Dendritic cell treated with granulocyte-macrophage colony-stimulating factor and Interleukin-4, amounts not matched to agents 40 ng/mL and 50 ng/mL, for 4 days (primary cell): ENCODE results near the gene GBA2.

ENCODE experiments used
- H3K27ac Mint-ChIP-seq: one replicate; pipeline ENCODE4 v1.8.0; 2022; ENCODE audit warnings: mild to moderate bottlenecking, mixed read lengths
- H3K27me3 Mint-ChIP-seq: one replicate; pipeline ENCODE4 v1.8.0; 2022; ENCODE audit warnings: mild to moderate bottlenecking, mixed read lengths
- H3K36me3 Mint-ChIP-seq: one replicate; pipeline ENCODE4 v1.8.0; 2022; ENCODE audit warnings: low read depth, mixed read lengths
- H3K4me1 Mint-ChIP-seq: one replicate; pipeline ENCODE4 v1.8.0; 2022; ENCODE audit warnings: low read depth, mixed read lengths
- H3K4me3 Mint-ChIP-seq: one replicate; pipeline ENCODE4 v1.8.0; 2022; ENCODE audit warnings: mild to moderate bottlenecking, moderate library complexity, mixed read lengths
- H3K9me3 Mint-ChIP-seq: one replicate; pipeline ENCODE4 v1.8.0; 2022; ENCODE audit warnings: mixed read lengths
- intact Hi-C: fragments of 100-400 bp; cut with micrococcal nuclease; formaldehyde crosslinking; loops from one replicate; pipeline ENCODE4 v1.15.0; 2022

GBA2 gene

DNA sequence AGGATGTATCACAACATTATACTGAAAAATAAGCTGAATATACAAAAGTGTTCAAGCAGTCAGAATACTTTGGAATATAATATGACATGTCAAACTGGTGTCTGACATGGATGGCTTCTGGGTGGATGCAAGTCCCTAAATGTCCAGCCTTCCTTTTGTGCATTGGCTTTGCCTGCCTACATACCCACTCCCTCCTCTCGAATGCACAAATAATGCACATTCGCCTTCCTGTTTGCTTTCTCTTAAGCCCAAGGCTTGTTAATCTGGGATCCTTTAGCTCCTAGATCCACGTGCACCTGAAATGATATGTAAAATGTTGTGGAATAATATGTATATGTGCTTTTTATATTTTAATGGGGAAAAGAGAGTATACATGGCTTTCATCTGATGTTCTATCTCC lies 29.5 kb upstream of the GBA2 start:
- intact Hi-C loops = no loop called here
- Mint-ChIP-seq H3K27me3 (peaks cover 1% of the 10 kb centered on the region), H3K4me3 (no peak overlapping the region), H3K9me3 (no peaks in the 10 kb centered on the region), H3K36me3 (no peaks in the 10 kb centered on the region), H3K27ac (no peak overlapping the region), H3K4me1 (peaks cover 17% of the 10 kb centered on the region)

DNA sequence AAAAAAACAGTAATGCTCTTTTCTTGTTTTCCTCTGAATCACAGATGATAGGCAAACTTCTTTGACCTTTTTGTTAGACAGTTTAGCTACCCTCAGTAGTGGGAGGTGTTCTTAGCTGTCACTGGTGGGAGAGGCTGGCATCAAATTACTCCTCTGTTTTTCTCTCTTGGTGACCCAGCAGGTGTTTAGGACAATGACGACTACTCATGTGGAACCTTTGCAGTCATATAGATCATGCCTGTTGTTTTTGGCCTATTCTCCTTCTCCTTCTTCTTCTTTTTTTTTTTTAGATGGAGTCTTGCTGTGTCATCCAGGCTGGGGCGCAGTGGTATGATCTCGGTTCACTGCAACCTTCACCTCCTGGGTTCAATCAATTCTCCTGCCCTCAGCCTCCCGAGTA lies 27.0 kb upstream of the GBA2 start:
- intact Hi-C loops = no loop called here
- no peaks in the 10 kb centered on the region for H3K36me3 Mint-ChIP-seq
- peak overlapping the region; percentile 41 for H3K27ac Mint-ChIP-seq
- H3K9me3 Mint-ChIP-seq = no peaks in the 10 kb centered on the region
- peaks cover 17% of the 10 kb centered on the region for H3K4me1 Mint-ChIP-seq
- H3K27me3 Mint-ChIP-seq = peaks cover 1% of the 10 kb centered on the region
- H3K4me3 Mint-ChIP-seq = no peak overlapping the region

DNA sequence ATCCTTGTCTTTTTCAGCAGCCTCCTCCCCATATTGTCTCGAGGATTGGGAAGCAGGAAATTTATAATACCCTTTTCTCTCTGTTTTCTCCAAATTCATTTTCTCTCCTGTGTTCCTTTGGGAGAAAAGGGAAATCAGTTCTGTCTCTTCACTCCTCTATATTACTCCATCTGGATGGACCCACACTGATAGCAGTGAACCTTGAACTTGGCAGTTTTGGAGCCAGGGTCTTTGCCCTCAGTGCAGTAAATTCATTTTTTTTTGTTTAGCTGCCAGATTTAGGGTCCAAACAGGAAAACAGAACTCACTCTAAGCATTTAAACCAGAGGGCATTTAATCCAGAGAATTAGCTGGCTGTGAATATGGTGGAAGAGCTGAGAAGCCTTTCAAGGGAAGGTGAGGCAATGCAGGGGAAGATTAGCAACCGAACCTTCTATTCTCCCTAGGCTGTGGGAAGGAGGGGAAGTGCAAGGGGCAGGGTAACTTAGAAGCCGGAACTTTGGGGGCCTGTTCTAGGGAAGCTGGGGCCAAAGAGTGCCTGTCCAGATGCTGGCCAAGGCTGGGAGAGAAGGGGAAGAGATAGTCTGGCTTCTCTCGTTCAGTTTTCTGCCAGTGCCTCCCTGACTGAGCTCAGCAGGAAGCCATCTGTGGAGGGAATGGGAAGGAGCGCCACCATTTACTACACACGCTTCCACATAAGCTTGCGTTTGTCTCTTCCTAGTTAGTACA lies 26.0 kb upstream of the GBA2 start:
- Mint-ChIP-seq H3K27ac (peak overlapping the region; percentile 68), H3K9me3 (no peaks in the 10 kb centered on the region), H3K36me3 (no peaks in the 10 kb centered on the region), H3K4me1 (peaks cover 17% of the 10 kb centered on the region), H3K27me3 (peaks cover 1% of the 10 kb centered on the region), H3K4me3 (no peak overlapping the region)
- intact Hi-C loops = no loop called here

DNA sequence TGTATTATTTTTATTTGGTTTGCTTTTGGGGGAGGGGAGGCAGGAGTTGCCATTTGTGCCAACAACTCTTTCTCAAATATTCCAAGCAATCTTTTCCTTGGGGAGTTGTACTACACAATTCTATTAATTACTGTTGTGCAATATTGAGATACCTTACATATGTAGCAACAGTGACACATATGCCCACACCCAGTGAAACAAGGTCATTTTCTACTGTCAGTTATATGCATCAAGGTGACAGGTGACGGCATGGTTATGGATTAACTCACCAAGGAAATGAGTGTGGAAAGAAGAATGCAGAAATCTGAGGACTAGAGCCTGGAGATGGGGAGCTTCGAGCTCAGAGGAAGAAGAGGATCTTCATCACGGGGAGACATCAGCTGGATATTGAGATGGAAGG lies 22.9 kb upstream of the GBA2 start:
- Mint-ChIP-seq H3K4me1 (peaks cover 17% of the 10 kb centered on the region), H3K9me3 (no peaks in the 10 kb centered on the region), H3K4me3 (no peak overlapping the region), H3K27me3 (no peaks in the 10 kb centered on the region), H3K36me3 (no peaks in the 10 kb centered on the region), H3K27ac (no peak overlapping the region)
- intact Hi-C loops = no loop called here

DNA sequence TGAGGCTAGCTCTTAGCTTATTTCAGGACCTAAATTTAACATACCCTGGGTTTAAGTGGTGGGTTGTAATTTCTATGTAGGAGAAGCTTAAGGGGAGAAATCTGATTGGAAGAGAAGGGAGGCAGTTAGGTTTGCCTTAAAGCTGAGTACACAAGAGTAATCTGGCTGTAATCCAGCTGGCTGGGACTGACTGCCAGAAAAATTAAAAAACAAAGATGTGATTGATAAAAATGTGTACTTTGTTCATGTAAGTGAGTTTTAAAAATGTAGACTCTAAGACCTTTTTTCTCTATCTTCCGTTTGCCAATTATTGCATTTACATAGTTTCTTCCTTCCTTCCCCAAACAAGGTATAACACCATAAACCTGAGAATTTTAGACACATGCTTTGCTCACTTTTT lies 22.5 kb upstream of the GBA2 start:
- H3K9me3 Mint-ChIP-seq = no peaks in the 10 kb centered on the region
- intact Hi-C loops = no loop called here
- no peaks in the 10 kb centered on the region for H3K36me3 Mint-ChIP-seq
- H3K4me3 Mint-ChIP-seq = no peak overlapping the region
- peaks cover 17% of the 10 kb centered on the region for H3K4me1 Mint-ChIP-seq
- no peak overlapping the region for H3K27ac Mint-ChIP-seq
- H3K27me3 Mint-ChIP-seq = no peaks in the 10 kb centered on the region

DNA sequence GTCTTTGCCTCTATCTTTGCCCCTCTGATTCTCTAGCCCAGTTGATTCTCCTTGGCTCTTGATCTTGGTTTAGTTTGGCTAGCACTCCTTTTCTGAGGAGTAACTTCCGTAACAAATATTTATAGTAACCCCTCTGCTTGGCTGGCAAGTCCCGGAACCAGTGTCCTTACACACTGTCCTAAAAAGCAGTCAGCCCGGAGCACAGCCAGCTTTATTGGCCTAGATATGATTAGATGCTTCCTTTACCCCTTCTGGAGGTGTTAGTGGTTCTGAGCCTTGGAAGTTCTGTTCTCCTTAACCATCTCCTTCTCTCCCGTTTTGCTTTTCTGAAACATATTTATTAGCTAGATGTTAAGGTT lies 22.0 kb upstream of the GBA2 start:
- no peak overlapping the region for H3K4me3 Mint-ChIP-seq
- no peaks in the 10 kb centered on the region for H3K9me3 Mint-ChIP-seq
- no peaks in the 10 kb centered on the region for H3K27me3 Mint-ChIP-seq
- H3K4me1 Mint-ChIP-seq = peaks cover 13% of the 10 kb centered on the region
- H3K36me3 Mint-ChIP-seq = no peaks in the 10 kb centered on the region
- intact Hi-C loops = no loop called here
- no peak overlapping the region for H3K27ac Mint-ChIP-seq

DNA sequence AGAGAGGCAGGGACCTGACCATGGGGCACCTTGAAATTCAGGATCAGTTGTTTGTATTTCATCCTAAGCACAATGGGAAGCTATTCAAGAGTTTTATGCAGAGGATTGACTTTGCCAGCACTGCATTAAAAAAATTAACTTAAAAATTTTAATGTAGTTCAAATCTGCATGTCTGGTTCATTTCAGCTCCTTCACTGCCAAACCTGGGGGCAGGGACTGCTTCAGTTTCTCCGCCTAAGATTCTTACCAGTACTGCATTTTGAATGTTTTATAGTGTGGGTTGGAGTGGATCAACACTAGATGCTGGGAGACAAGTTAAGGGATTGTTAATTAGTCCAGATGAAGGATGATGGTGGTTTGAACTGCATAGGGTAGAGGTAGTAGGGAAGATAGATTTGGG lies 20.7 kb upstream of the GBA2 start:
- intact Hi-C loops = no loop called here
- no peak overlapping the region for H3K4me3 Mint-ChIP-seq
- H3K4me1 Mint-ChIP-seq = peaks cover under 1% of the 10 kb centered on the region
- no peak overlapping the region for H3K27ac Mint-ChIP-seq
- H3K36me3 Mint-ChIP-seq = no peaks in the 10 kb centered on the region
- no peaks in the 10 kb centered on the region for H3K27me3 Mint-ChIP-seq
- H3K9me3 Mint-ChIP-seq = no peaks in the 10 kb centered on the region

DNA sequence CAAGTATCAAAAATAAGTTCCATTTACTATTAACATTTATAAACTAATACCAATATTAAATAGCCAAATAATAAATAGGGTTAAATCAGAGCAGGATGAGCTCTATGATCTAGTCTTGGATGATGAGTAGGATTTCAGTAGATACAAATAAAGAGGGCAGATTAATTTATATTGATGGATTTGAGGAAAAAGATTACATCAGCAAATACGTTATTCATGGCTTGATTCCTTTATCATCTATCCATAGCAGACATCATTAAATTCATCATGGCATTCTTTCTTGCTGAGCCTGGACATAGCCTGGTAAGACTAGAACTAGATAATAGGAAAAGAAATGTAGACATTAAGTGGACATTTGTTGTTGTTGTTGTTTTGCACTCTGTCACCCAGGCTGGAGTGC lies 18.4 kb upstream of the GBA2 start:
- intact Hi-C loops = no loop called here
- H3K27me3 Mint-ChIP-seq = no peaks in the 10 kb centered on the region
- H3K4me3 Mint-ChIP-seq = no peak overlapping the region
- H3K36me3 Mint-ChIP-seq = no peaks in the 10 kb centered on the region
- H3K27ac Mint-ChIP-seq = no peak overlapping the region
- no peaks in the 10 kb centered on the region for H3K4me1 Mint-ChIP-seq
- H3K9me3 Mint-ChIP-seq = no peaks in the 10 kb centered on the region

DNA sequence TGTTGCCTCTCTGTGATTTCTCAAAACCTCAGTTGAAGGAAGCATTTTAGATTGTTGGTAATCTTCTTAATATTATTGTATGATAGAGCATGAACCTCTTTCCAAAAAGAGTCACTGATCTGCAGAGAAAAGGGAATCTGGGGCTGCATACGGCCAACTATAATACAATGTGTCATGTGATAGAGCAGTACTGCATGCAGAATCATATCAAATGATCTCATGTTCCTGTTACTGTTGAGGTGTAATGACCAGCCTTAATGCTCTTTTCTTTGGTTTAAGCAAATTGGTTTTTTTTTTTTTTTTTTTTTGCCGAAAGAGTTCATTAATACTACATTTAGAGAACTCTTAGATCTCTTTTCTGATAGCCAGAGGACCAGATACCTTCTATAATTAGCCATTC lies 18.0 kb upstream of the GBA2 start:
- Mint-ChIP-seq H3K9me3 (no peaks in the 10 kb centered on the region), H3K36me3 (no peaks in the 10 kb centered on the region), H3K27ac (no peak overlapping the region), H3K4me3 (no peak overlapping the region), H3K27me3 (no peaks in the 10 kb centered on the region), H3K4me1 (no peaks in the 10 kb centered on the region)
- intact Hi-C loops = no loop called here

DNA sequence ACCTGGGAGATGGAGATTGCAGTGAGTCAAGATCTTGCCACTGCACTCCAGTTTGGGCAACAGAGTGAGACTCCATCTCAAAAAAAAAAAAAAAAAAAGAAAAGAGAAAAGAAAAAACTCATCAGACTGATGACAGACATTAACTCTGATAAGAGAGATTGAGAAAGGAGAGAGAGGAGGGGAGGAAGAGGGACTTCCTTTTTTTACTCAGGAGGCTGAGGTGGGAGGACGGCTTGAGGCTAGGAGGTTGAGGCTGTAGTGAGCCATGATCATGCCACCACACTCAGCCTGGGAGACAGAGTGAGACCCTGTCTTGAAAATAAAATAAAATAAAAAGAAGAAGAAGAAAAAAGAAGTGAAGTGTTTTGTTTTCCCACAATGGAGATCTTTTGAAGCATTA lies 14.8 kb upstream of the GBA2 start:
- Mint-ChIP-seq H3K36me3 (no peaks in the 10 kb centered on the region), H3K27ac (no peak overlapping the region), H3K4me3 (no peak overlapping the region), H3K4me1 (peaks cover 7% of the 10 kb centered on the region), H3K27me3 (peaks cover 2% of the 10 kb centered on the region), H3K9me3 (no peaks in the 10 kb centered on the region)
- intact Hi-C loops = no loop called here

DNA sequence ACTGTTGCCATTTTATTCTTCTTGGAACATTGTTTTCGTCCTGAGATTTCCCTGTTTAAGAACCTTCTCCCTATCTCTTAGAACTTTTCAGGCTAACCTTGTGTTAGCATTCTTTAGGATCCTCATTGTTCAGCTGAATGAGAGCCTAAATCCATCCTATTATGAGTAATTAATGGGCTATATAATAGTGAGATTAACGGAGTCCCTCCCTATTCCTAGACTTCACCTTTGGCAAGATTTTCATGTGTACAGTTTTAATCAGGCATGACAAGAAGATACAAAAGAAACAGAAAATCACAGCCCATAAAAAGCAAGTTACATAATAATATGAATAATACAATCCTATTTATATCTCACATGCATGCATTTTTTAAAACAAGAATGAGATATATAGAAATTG lies 14.2 kb upstream of the GBA2 start:
- Mint-ChIP-seq H3K4me3 (no peak overlapping the region), H3K27ac (no peak overlapping the region), H3K9me3 (no peaks in the 10 kb centered on the region), H3K27me3 (peaks cover 4% of the 10 kb centered on the region), H3K36me3 (no peaks in the 10 kb centered on the region), H3K4me1 (peaks cover 12% of the 10 kb centered on the region)
- intact Hi-C loops = no loop called here

DNA sequence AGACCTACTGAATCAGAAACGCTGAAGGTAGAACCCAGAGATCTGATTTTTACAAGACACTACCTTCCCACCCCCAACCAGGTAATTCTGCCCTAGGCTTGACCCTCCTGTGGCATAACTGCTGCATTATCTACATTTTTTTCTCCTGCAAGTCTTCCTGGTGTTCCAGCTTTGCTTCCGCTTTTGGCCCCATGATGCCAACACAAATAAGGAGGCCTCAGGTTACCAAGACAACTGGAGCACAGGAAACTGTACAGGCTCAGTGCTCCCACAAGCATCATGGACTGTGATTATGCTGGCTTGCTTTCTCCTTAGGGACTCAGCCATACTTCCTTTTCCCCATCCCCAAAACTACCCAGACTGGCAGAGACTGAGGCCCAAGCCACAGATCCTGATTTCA lies 11.6 kb upstream of the GBA2 start:
- no peak overlapping the region for H3K4me3 Mint-ChIP-seq
- peaks cover 32% of the 10 kb centered on the region for H3K4me1 Mint-ChIP-seq
- H3K27me3 Mint-ChIP-seq = peaks cover 10% of the 10 kb centered on the region
- no peaks in the 10 kb centered on the region for H3K9me3 Mint-ChIP-seq
- H3K27ac Mint-ChIP-seq = no peak overlapping the region
- intact Hi-C loops = no loop called here
- no peaks in the 10 kb centered on the region for H3K36me3 Mint-ChIP-seq

DNA sequence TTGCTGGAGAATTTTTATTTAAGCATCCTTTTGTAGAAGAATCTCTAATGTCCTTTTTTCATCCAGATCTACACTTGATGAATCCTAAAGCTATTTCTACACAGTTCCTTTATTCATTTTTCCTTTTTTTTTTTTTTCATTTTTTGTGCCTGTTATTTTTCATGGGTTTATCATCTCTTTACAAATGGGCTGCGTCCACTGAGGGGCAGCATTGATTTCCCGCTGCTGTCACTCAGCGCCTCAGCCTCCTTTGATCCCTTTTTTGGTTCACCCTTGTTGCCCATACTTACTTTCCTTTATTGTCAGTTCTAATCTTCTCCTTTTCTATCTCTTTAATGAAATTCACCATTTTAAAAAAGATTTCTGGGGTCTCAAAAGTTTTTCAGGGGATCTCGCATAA lies 10.8 kb upstream of the GBA2 start:
- Mint-ChIP-seq H3K27ac (no peak overlapping the region), H3K36me3 (no peaks in the 10 kb centered on the region), H3K4me1 (peaks cover 33% of the 10 kb centered on the region), H3K27me3 (peaks cover 10% of the 10 kb centered on the region), H3K4me3 (no peak overlapping the region), H3K9me3 (no peaks in the 10 kb centered on the region)
- intact Hi-C loops = no loop called here

DNA sequence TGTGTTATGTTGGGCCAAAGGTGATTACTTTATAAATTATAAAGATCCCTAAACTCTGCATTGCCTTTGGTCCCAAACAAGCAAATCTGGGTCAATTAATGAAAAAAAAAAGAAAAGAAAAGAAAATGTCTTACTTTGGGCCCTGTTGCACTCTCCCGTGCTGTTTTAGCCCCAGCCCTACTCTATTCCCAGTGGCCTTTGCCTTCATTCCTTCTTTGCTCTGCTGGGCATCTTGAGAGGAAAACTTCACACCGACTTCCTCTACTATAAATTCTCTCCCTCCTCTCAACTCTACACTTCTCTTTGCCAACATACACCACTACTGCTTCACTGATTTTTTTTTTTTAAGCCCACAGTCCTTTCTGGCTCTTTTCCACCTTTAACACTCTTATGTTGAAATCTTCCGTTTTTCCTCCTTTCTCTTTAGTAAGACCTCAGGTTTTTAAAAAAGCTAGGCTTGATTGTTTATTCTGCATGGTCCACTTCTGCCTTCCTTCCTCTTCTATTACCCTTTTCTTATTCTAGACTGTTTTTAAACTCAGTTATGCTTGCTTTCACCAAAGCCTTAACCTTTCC lies 9.5 kb upstream of the GBA2 start:
- Mint-ChIP-seq H3K4me1 (peaks cover 33% of the 10 kb centered on the region), H3K4me3 (no peak overlapping the region), H3K36me3 (peaks cover 12% of the 10 kb centered on the region), H3K27ac (no peak overlapping the region), H3K27me3 (peaks cover 10% of the 10 kb centered on the region), H3K9me3 (no peaks in the 10 kb centered on the region)
- intact Hi-C loops = no loop called here

DNA sequence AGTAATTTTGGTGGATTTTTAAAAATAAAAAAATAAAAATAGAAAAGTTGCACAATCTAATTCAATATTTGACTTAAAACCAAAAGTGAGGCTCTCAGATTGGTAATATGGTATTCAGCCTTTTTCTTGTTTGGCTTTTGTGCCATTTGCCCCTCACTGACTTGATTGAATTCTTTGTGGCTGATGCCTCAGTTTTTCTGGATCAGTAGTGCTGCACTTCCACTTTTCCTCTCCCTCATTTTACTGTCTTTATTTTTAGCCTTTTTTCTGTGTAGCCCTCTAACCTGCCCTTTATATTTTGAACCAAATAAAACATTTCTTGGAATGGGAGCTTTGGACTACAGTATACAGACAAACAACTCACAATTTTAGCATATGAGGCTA lies 8.9 kb upstream of the GBA2 start:
- H3K27ac Mint-ChIP-seq = no peak overlapping the region
- no peak overlapping the region for H3K4me3 Mint-ChIP-seq
- H3K9me3 Mint-ChIP-seq = no peaks in the 10 kb centered on the region
- peaks cover 18% of the 10 kb centered on the region for H3K36me3 Mint-ChIP-seq
- H3K4me1 Mint-ChIP-seq = peaks cover 33% of the 10 kb centered on the region
- peaks cover 10% of the 10 kb centered on the region for H3K27me3 Mint-ChIP-seq
- intact Hi-C loops = no loop called here
